H9 (cell line): ENCODE measurements around the gene ARHGEF33. TPM values are rescaled to one million over a fixed set of nuclear protein-coding genes. Genes with fewer than 3 reads are reported as not detected.

Source experiments
- DNase-seq: peaks from one replicate; pipeline ENCODE4 v3.0.0-alpha.2; 2017
- H2AFZ ChIP-seq: one replicate; pipeline ENCODE4 v1.6.1; 2013; ENCODE audit warnings: mild to moderate bottlenecking, low read length, control low read depth, moderate library complexity
- H2AK5ac ChIP-seq: 2 replicates; pipeline ENCODE4 v1.6.1; 2013; ENCODE audit warnings: low read length, control low read depth, mixed read lengths; ENCODE audit not compliant: insufficient read length
- H2BK120ac ChIP-seq: one replicate; pipeline ENCODE4 v1.6.1; 2013; ENCODE audit warnings: low read depth, mild to moderate bottlenecking, low read length, control low read depth, inconsistent platforms; ENCODE audit not compliant: poor library complexity, severe bottlenecking
- H2BK12ac ChIP-seq: 2 replicates; pipeline ENCODE4 v1.6.1; 2013; ENCODE audit warnings: low read length, control low read depth, mixed read lengths, low read depth; ENCODE audit not compliant: insufficient read length
- H2BK15ac ChIP-seq: 2 replicates; pipeline ENCODE4 v1.6.1; 2013; ENCODE audit warnings: low read depth, low read length, control low read depth
- H2BK20ac ChIP-seq: one replicate; pipeline ENCODE4 v1.6.1; 2013; ENCODE audit warnings: low read depth, mild to moderate bottlenecking, low read length, control low read depth, inconsistent platforms; ENCODE audit not compliant: poor library complexity, severe bottlenecking
- H2BK5ac ChIP-seq: 2 replicates; pipeline ENCODE4 v1.6.1; 2013; ENCODE audit warnings: low read length, control low read depth, mixed read lengths; ENCODE audit not compliant: insufficient read length
- H3K14ac ChIP-seq: 2 replicates; pipeline ENCODE4 v1.6.1; 2013; ENCODE audit warnings: low read length, control low read depth; ENCODE audit not compliant: insufficient read depth
- H3K18ac ChIP-seq: 2 replicates; pipeline ENCODE4 v1.6.1; 2013; ENCODE audit warnings: low read depth, mild to moderate bottlenecking, mixed read lengths, low read length, control low read depth; ENCODE audit not compliant: insufficient read length
- H3K23ac ChIP-seq: 2 replicates; pipeline ENCODE4 v1.6.1; 2013; ENCODE audit warnings: low read length, control low read depth, mixed read lengths, low read depth; ENCODE audit not compliant: insufficient read length
- H3K23me2 ChIP-seq: 2 replicates; pipeline ENCODE4 v1.6.1; 2013; ENCODE audit warnings: low read depth, mild to moderate bottlenecking, mixed read lengths, low read length, control low read depth; ENCODE audit not compliant: insufficient read length, poor library complexity, severe bottlenecking
- H3K27ac ChIP-seq: 2 replicates; pipeline ENCODE4 v1.5.1; 2013; ENCODE audit warnings: low read length, control low read depth, mixed read lengths, low read depth; ENCODE audit not compliant: insufficient read length
- H3K27me3 ChIP-seq: 2 replicates; pipeline ENCODE4 v1.6.1; 2013; ENCODE audit warnings: low read length, control low read depth, inconsistent platforms; ENCODE audit not compliant: insufficient read depth
- H3K4ac ChIP-seq: 2 replicates; pipeline ENCODE4 v1.6.1; 2013; ENCODE audit warnings: low read depth, mild to moderate bottlenecking, control low read depth, inconsistent platforms, low read length, moderate library complexity
- H3K4me1 ChIP-seq: 2 replicates; pipeline ENCODE4 v1.6.1; 2013; ENCODE audit warnings: low read length, control low read depth, inconsistent platforms; ENCODE audit not compliant: insufficient read depth
- H3K4me2 ChIP-seq: 2 replicates; pipeline ENCODE4 v1.6.1; 2013; ENCODE audit warnings: low read length, control low read depth, mixed read lengths; ENCODE audit not compliant: insufficient read length, insufficient read depth
- H3K56ac ChIP-seq: 2 replicates; pipeline ENCODE4 v1.6.1; 2013; ENCODE audit warnings: low read depth, mild to moderate bottlenecking, mixed read lengths, low read length, control low read depth; ENCODE audit not compliant: insufficient read length
- H3K79me1 ChIP-seq: 2 replicates; pipeline ENCODE4 v1.6.1; 2013; ENCODE audit warnings: low read depth, mild to moderate bottlenecking, moderate library complexity, low read length, control low read depth, inconsistent platforms; ENCODE audit not compliant: insufficient read depth, poor library complexity, severe bottlenecking
- H3K79me2 ChIP-seq: 2 replicates; pipeline ENCODE4 v1.6.1; 2013; ENCODE audit warnings: low read length, control low read depth, inconsistent platforms; ENCODE audit not compliant: insufficient read depth
- H3K9ac ChIP-seq: 2 replicates; pipeline ENCODE4 v1.6.1; 2013; ENCODE audit warnings: low read length, control low read depth, mixed read lengths; ENCODE audit not compliant: insufficient read length; ENCODE audit errors: extremely low read depth
- H3K9me3 ChIP-seq: one replicate; pipeline ENCODE4 v1.6.1; 2013; ENCODE audit warnings: low read depth, low read length, inconsistent platforms; ENCODE audit not compliant: control insufficient read depth
- H3T11ph ChIP-seq: one replicate; pipeline ENCODE4 v1.6.1; 2013; ENCODE audit warnings: mild to moderate bottlenecking, low read length, control low read depth, inconsistent platforms
- H4K20me1 ChIP-seq: one replicate; pipeline ENCODE4 v1.6.1; 2013; ENCODE audit not compliant: control insufficient read depth, insufficient read length, insufficient read depth
- H4K5ac ChIP-seq: 2 replicates; pipeline ENCODE4 v1.6.1; 2013; ENCODE audit warnings: low read depth, mild to moderate bottlenecking, mixed read lengths, low read length, control low read depth; ENCODE audit not compliant: insufficient read length
- H4K8ac ChIP-seq: replicated peaks from 2 replicates; pipeline ENCODE4 v1.6.1; 2013; ENCODE audit warnings: low read length, control low read depth, mixed read lengths, low read depth; ENCODE audit not compliant: insufficient read length
- H4K91ac ChIP-seq: 2 replicates; pipeline ENCODE4 v1.6.1; 2013; ENCODE audit warnings: low read depth, mild to moderate bottlenecking, moderate library complexity, mixed read lengths, low read length, control low read depth; ENCODE audit not compliant: insufficient read length
- H3K27ac Mint-ChIP-seq, 3 experiments: 2 replicates in 2 of 3; 3 replicates in 1 of 3; pipeline ENCODE4 v1.8.0; 2020 to 2021; ENCODE audit warnings: mixed read lengths in 3 of 3, mild to moderate bottlenecking in 1 of 3, moderate library complexity in 1 of 3
- H3K27me3 Mint-ChIP-seq: 2 replicates; pipeline ENCODE4 v1.8.0; 2021; ENCODE audit warnings: low read depth, mild to moderate bottlenecking, moderate library complexity, mixed read lengths
- H3K36me3 Mint-ChIP-seq, 3 experiments: 2 replicates in 2 of 3; 3 replicates in 1 of 3; pipeline ENCODE4 v1.8.0; 2020 to 2021; ENCODE audit warnings: low read depth in 3 of 3, mixed read lengths in 3 of 3; ENCODE audit not compliant: insufficient read depth in 1 of 3
- H3K4me1 Mint-ChIP-seq, 2 experiments: 2 replicates each; pipeline ENCODE4 v1.8.0; 2020; ENCODE audit warnings: mixed read lengths in 2 of 2
- H3K4me3 Mint-ChIP-seq, 2 experiments: 2 replicates in 1 of 2; 3 replicates in 1 of 2; pipeline ENCODE4 v1.8.0; 2020 to 2021; ENCODE audit warnings: mild to moderate bottlenecking in 2 of 2, mixed read lengths in 2 of 2, moderate library complexity in 1 of 2
- H3K9me3 Mint-ChIP-seq, 2 experiments: 2 replicates in 1 of 2; 3 replicates in 1 of 2; pipeline ENCODE4 v1.8.0; 2020; ENCODE audit warnings: mild to moderate bottlenecking in 2 of 2, mixed read lengths in 2 of 2, moderate library complexity in 1 of 2
- CTCF ChIP-seq: fragments of 200-600 bp; sonication (generic); conservative IDR thresholded peaks from 3 replicates; pipeline ENCODE4 v1.8.0; 2021; ENCODE audit warnings: antibody characterized with exemption, mild to moderate bottlenecking
- WGBS: extraction: QIAGEN DNeasy Blood & Tissue Kit; methylation state at CpG from one replicate; pipeline ENCODE4 v1.1.7; 2013; ENCODE audit warnings: missing lambda C conversion rate, low lambda C conversion rate, mixed read lengths; ENCODE audit not compliant: insufficient read length; ENCODE audit errors: extremely low coverage; 5-methylcytosine and 5-hydroxymethylcytosine counted together
- total RNA-seq: library from RNA; stranded (reverse); gene quantifications from 2 replicates; pipeline ENCODE4 v1.2.1, GENCODE V29; 2021

ARHGEF33 gene
- total RNA-seq, 1 experiment from 2014 or later = 0.92 TPM

- no peaks in the 10 kb centered on the region for H3K79me2 ChIP-seq
- Mint-ChIP-seq H3K4me3 (no peak overlapping the region), H3K9me3 (no peaks in the 10 kb centered on the region), H3K27ac (no peak overlapping the region), H3K4me1 (peaks cover 0 to 12% of the 10 kb centered on the region in 2 experiments; a peak in 2 of 4 replicates), H3K27me3 (no peaks in the 10 kb centered on the region), H3K36me3 (no peaks in the 10 kb centered on the region)
- H3K27me3 ChIP-seq = no peaks in the 10 kb centered on the region
- H2BK12ac ChIP-seq = no peak overlapping the region
- DNase-seq = peak; percentile 46
- H3K27ac ChIP-seq = no peak overlapping the region
- H3K23me2 ChIP-seq = no peaks in the 10 kb centered on the region
- H4K5ac ChIP-seq = no peak overlapping the region
- no peak overlapping the region for H3T11ph ChIP-seq
- no CpG with 5 or more reads among the region's 9 CpGs for WGBS
- no peak overlapping the region for H3K4ac ChIP-seq
- H2BK120ac ChIP-seq = no peak overlapping the region
- H2BK15ac ChIP-seq = no peak overlapping the region
- no peaks in the 10 kb centered on the region for H3K9me3 ChIP-seq
- H3K56ac ChIP-seq = no peak overlapping the region
- H3K4me2 ChIP-seq = no peak overlapping the region
- no peak overlapping the region for H4K91ac ChIP-seq
- no peak overlapping the region for H3K18ac ChIP-seq
- no peak overlapping the region for H4K8ac ChIP-seq
- peak; percentile 59 for TF ChIP-seq CTCF
- H2AK5ac ChIP-seq = no peak overlapping the region
- no peak overlapping the region for H3K9ac ChIP-seq
- H2AFZ ChIP-seq = no peak overlapping the region
- no peaks in the 10 kb centered on the region for H4K20me1 ChIP-seq
- H2BK20ac ChIP-seq = no peak overlapping the region
- no peak overlapping the region for H3K23ac ChIP-seq
- no peaks in the 10 kb centered on the region for H3K4me1 ChIP-seq
- H2BK5ac ChIP-seq = no peak overlapping the region
- H3K79me1 ChIP-seq = no peaks in the 10 kb centered on the region
- H3K14ac ChIP-seq = no peak overlapping the region
These were observed 36.3 kb downstream of the ARHGEF33 start for GRCh38 chr2:38925982-38926381.
